ENCODE measurements around the gene FRMD4B. TPM values are rescaled to one million over a fixed set of nuclear protein-coding genes. Genes with fewer than 3 reads are reported as not detected.

The FRMD4B gene
- total RNA-seq, 2 experiments from 2014 or later, result 55.8 to 68.2 TPM

DNA sequence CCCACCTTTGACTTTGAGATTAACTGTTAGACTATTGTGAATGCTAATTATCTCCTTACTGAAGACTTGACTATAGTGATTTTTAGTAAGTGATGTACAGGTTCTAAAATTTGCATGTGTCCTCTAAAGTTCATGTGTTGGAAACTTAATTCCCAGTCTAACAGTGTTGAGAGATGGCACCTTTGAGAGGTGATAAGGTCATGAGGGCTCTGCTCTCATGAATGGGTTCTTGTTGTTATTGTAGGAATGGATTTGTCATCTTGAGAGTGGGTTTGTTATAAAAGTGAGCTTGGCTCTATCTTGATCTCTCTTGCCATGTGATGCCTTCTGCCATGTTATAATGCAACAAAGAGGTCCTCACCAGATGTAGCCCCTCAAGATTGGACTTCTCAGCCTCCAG, 244.6 kb downstream of the FRMD4B start:
- no peaks in the 10 kb centered on the region for H3K36me3 Mint-ChIP-seq
- DNase-seq (no peak), ATAC-seq (no peak)
- H3K9me3 Mint-ChIP-seq (ENCODE audit: low read depth), result no peaks in the 10 kb centered on the region
- CTCF ChIA-PET, result interaction anchor here (1.4 kb wide), 1 partner anchor 21 kb away, joined by 3 read pairs; no protein-coding TSS in a partner anchor
- no peak overlapping the region for H3K27ac Mint-ChIP-seq
- no peaks in the 10 kb centered on the region for H3K4me1 Mint-ChIP-seq
- H3K4me3 Mint-ChIP-seq, result no peak overlapping the region
- peaks cover 15% of the 10 kb centered on the region for H3K27me3 Mint-ChIP-seq

- DNase-seq, result no peak
Observed at GRCh38 chr3:69137412-69137811, 248.5 kb downstream of the FRMD4B start.

DNA sequence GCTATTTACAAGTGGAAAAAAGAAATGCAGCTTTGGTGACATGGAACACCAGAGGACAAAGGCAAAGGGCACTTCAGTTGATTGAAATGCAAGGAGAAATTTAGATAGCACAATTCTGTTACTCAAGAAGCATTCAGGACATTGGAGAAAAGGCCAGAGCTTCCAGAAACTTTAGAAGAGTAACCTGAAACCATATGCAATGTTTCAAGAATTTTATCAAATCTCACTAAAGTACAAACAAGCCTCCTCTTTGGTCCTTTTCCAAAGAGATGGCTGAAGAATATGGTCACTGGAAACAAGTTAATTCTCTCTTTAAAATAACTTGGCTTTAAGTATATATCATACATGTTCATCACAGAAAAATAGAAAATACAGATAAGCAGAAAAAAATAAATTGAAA, 248.9 kb downstream of the FRMD4B start:
- H3K4me3 Mint-ChIP-seq, result no peak overlapping the region
- H3K4me1 Mint-ChIP-seq, result no peaks in the 10 kb centered on the region
- CTCF ChIA-PET, result interaction anchor here (1.3 kb wide), 1 partner anchor 16 kb away, joined by 4 read pairs; no protein-coding TSS in a partner anchor
- H3K27me3 Mint-ChIP-seq, result peaks cover 15% of the 10 kb centered on the region
- ATAC-seq (no peak), DNase-seq (no peak)
- H3K9me3 Mint-ChIP-seq (ENCODE audit: low read depth), result no peaks in the 10 kb centered on the region
- H3K36me3 Mint-ChIP-seq, result no peaks in the 10 kb centered on the region
- H3K27ac Mint-ChIP-seq, result no peak overlapping the region

More at GRCh38 chr3:69137412-69137811, 248.5 kb downstream of the FRMD4B start:
- ATAC-seq, result no peak
- Mint-ChIP-seq H3K4me3 (no peak overlapping the region), H3K36me3 (no peaks in the 10 kb centered on the region), H3K27me3 (peaks cover 15% of the 10 kb centered on the region), H3K4me1 (no peaks in the 10 kb centered on the region), H3K27ac (no peak overlapping the region), H3K9me3 (ENCODE audit: low read depth) (no peaks in the 10 kb centered on the region)
- CTCF ChIA-PET, result no interaction called here

DNA sequence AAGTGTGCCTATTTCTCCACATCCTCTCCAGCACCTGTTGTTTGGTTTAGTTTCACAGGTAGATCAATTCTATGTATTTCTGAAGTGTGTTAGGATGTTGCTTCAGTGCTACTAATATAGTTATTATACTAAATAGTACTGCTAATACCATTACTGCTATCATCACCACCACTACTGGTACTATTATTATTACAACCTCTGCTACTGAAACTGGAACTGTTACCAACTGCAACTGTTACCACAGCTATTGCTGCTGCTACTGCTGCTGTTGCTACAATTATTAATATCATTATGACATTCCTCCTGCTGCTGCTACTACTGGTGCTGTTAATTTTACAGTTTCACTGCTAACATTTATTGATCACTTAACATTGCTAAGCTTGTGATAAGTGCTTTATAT, 255.2 kb downstream of the FRMD4B start:
- no peak overlapping the region for H3K4me3 Mint-ChIP-seq
- no peak for DNase-seq
- CTCF ChIA-PET, result interaction anchor here (0.7 to 3.6 kb wide), 4 partner anchors 11 to 255 kb away, joined by 3 to 13 read pairs (median 4); no protein-coding TSS in a partner anchor

DNA sequence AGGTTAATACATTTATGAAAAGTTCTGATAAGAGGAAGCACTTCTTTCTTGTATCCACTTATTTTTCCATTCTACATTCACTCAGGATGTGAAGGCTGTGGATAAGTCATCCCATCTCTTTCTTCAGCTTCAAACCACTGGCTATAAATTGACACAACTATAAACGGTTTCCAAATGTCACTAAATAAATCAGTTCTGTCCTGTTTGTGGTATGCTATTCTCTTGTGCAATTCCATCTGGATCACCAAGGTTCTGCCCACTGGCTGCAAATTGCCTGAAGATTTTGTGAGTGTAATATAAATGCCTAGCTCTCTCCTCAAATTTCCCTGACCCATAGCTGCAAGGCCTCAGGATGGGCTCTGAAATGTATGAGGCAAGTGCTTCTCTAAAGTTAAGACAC, 256.4 kb downstream of the FRMD4B start:
- H3K27me3 Mint-ChIP-seq, result peaks cover 6% of the 10 kb centered on the region
- H3K4me1 Mint-ChIP-seq, result peaks cover 2% of the 10 kb centered on the region
- ATAC-seq, result no peak
- no peak overlapping the region for H3K4me3 Mint-ChIP-seq
- H3K36me3 Mint-ChIP-seq, result no peaks in the 10 kb centered on the region
- DNase-seq, result no peak
- CTCF ChIA-PET, result interaction anchor here (1.0 to 3.6 kb wide), 2 partner anchors 10 to 29 kb away, joined by 3 to 13 read pairs; no protein-coding TSS in a partner anchor
- H3K9me3 Mint-ChIP-seq (ENCODE audit: low read depth), result no peaks in the 10 kb centered on the region
- H3K27ac Mint-ChIP-seq, result no peak overlapping the region

More for the DNA sequence above, 255.2 kb downstream of the FRMD4B start:
- Mint-ChIP-seq H3K9me3 (ENCODE audit: low read depth) (no peaks in the 10 kb centered on the region), H3K4me1 (peaks cover 2% of the 10 kb centered on the region), H3K36me3 (no peaks in the 10 kb centered on the region), H3K27me3 (peaks cover 6% of the 10 kb centered on the region), H3K27ac (no peak overlapping the region)
- ATAC-seq, result no peak

DNA sequence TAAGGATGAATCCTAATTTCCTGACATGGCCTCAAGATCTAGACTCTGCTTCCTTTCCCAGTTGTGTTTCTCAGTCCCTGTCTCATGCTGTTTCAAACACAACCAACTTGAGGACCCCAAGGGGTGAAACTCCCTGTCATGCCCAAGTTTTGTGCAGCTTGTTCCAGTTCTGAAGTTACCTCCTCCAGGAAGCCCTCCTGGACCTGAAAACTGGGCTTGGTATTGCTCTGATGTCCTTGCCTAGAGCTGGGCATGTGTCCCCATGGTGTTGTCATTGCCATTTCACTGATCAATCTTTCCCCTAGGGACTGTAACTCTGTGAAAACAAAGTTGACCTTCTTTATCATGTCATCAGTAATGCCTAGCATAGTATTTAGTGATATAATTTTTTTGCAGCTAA, 257.4 kb downstream of the FRMD4B start:
- no peaks in the 10 kb centered on the region for H3K36me3 Mint-ChIP-seq
- no peak overlapping the region for H3K4me3 Mint-ChIP-seq
- no peaks in the 10 kb centered on the region for H3K9me3 Mint-ChIP-seq (ENCODE audit: low read depth)
- CTCF ChIA-PET, result interaction anchor here (3.6 kb wide), 1 partner anchor 9 kb away, joined by 13 read pairs; no protein-coding TSS in a partner anchor
- H3K27ac Mint-ChIP-seq, result no peak overlapping the region
- peaks cover 6% of the 10 kb centered on the region for H3K27me3 Mint-ChIP-seq
- no peak for DNase-seq
- H3K4me1 Mint-ChIP-seq, result peaks cover 2% of the 10 kb centered on the region
- ATAC-seq, result no peak

- Mint-ChIP-seq H3K27me3 (peaks cover 6% of the 10 kb centered on the region), H3K4me1 (peaks cover 2% of the 10 kb centered on the region), H3K36me3 (no peaks in the 10 kb centered on the region), H3K4me3 (no peak overlapping the region), H3K27ac (no peak overlapping the region), H3K9me3 (ENCODE audit: low read depth) (no peaks in the 10 kb centered on the region)
- DNase-seq (no peak), ATAC-seq (no peak)
- CTCF ChIA-PET, result interaction anchor here (0.7 to 1.3 kb wide), 2 partner anchors 173 to 299 kb away, joined by 3 to 6 read pairs; no protein-coding TSS in a partner anchor
Observed at GRCh38 chr3:69126999-69127398, 258.9 kb downstream of the FRMD4B start.

GRCh38 chr3:69126216-69126615, 259.7 kb downstream of the FRMD4B start:
- peaks cover 6% of the 10 kb centered on the region for H3K27me3 Mint-ChIP-seq
- H3K36me3 Mint-ChIP-seq, result no peaks in the 10 kb centered on the region
- H3K4me1 Mint-ChIP-seq, result peaks cover 2% of the 10 kb centered on the region
- H3K4me3 Mint-ChIP-seq, result no peak overlapping the region
- no peaks in the 10 kb centered on the region for H3K9me3 Mint-ChIP-seq (ENCODE audit: low read depth)
- H3K27ac Mint-ChIP-seq, result no peak overlapping the region
- no peak for ATAC-seq
- CTCF ChIA-PET, result interaction anchor here (1.2 to 1.6 kb wide), 4 partner anchors 35 to 300 kb away, joined by 4 to 6 read pairs (median 4); no protein-coding TSS in a partner anchor
- DNase-seq, result no peak

GRCh38 chr3:69122403-69122802, 263.5 kb downstream of the FRMD4B start, which contains the start of gene LMOD3:
Gene LMOD3 (minus strand): TSS chr3:69122595. CDS start chr3:69122386, 209 bp downstream.
- no peaks in the 10 kb centered on the region for H3K36me3 Mint-ChIP-seq
- no peak for DNase-seq
- no peak for ATAC-seq
- H3K4me1 Mint-ChIP-seq, result peaks cover 2% of the 10 kb centered on the region
- H3K27me3 Mint-ChIP-seq, result peaks cover 4% of the 10 kb centered on the region
- no peak within 1 kb of the TSS for H3K4me3 Mint-ChIP-seq
- H3K9me3 Mint-ChIP-seq (ENCODE audit: low read depth), result no peaks in the 10 kb centered on the region
- CTCF ChIA-PET, result interaction anchor here (1.1 to 1.4 kb wide), 3 partner anchors 37 to 189 kb away, joined by 3 to 4 read pairs (median 4); no protein-coding TSS in a partner anchor
- H3K27ac Mint-ChIP-seq, result no peak within 1 kb of the TSS

GRCh38 chr3:69121950-69122349, 263.9 kb downstream of the FRMD4B start:
- Mint-ChIP-seq H3K9me3 (ENCODE audit: low read depth) (no peaks in the 10 kb centered on the region), H3K36me3 (no peaks in the 10 kb centered on the region), H3K27me3 (peaks cover 4% of the 10 kb centered on the region), H3K27ac (no peak overlapping the region), H3K4me1 (peaks cover 2% of the 10 kb centered on the region), H3K4me3 (no peak overlapping the region)
- ATAC-seq (no peak), DNase-seq (no peak)
- CTCF ChIA-PET, result interaction anchor here (0.9 to 3.8 kb wide), 13 partner anchors 37 to 550 kb away, joined by 3 to 45 read pairs (median 4); no protein-coding TSS in a partner anchor

DNA sequence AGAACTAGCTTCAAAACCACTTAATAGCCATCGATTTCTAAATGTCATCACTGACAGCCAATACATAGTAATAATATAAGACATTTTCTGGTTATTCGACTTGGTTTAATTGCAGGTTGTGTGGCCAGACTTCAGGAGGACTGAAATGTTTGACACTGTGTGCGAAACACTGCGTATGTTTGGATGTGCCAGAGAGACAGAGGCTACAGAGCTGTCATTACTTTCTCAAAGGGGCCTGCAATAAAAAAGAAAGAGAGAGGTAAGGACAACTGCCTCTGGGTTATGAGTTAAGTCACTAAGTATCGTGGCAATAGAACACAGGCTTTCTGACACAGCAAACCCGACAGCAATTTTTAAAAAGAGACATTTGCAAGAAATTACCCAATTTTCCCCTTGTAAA, 264.4 kb downstream of the FRMD4B start:
- peaks cover 2% of the 10 kb centered on the region for H3K4me1 Mint-ChIP-seq
- no peak for DNase-seq
- no peak overlapping the region for H3K27ac Mint-ChIP-seq
- no peaks in the 10 kb centered on the region for H3K9me3 Mint-ChIP-seq (ENCODE audit: low read depth)
- H3K36me3 Mint-ChIP-seq, result no peaks in the 10 kb centered on the region
- ATAC-seq, result no peak
- CTCF ChIA-PET, result interaction anchor here (0.6 to 3.8 kb wide), 26 partner anchors 9 to 550 kb away, joined by 3 to 45 read pairs (median 6); partner anchors contain the start of gene FRMD4B
- no peak overlapping the region for H3K4me3 Mint-ChIP-seq
- peaks cover 4% of the 10 kb centered on the region for H3K27me3 Mint-ChIP-seq

DNA sequence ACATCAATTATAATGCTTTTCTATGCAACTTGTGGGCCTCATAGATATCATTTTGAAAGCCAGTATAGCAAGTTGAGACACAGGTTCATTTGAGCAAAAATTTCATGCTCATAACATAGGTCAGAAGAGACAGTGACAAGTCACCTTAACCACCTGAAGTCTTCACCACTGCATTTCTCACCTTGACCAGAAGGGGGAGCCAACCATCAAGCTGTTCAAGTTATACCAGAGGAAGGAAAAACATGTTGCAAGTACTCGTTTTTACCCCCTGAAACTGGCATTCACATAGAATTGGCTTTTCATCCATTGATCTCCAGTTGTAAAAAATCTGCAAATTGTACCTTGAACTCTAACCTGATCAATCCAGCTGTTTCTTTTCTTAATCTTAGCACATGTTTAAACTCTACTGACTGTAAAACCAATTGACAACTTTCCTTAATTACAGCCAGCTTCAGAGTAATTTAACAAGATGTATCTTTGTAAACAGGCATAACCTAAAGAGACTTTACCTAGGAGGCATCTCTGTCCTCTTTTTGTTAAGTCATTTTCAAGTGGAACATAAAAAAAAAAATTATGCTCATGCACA, 264.9 kb downstream of the FRMD4B start:
- Mint-ChIP-seq H3K4me1 (peaks cover 2% of the 10 kb centered on the region), H3K27me3 (no peaks in the 10 kb centered on the region), H3K36me3 (no peaks in the 10 kb centered on the region), H3K27ac (peak overlapping the region; percentile 7), H3K9me3 (ENCODE audit: low read depth) (no peaks in the 10 kb centered on the region), H3K4me3 (no peak overlapping the region)
- DNase-seq (peak; percentile 90), ATAC-seq (peak; percentile 87)
- CTCF ChIA-PET, result interaction anchor here (0.6 to 3.8 kb wide), 26 partner anchors 9 to 551 kb away, joined by 3 to 45 read pairs (median 6); partner anchors contain the start of gene FRMD4B
